ENCODE data around the gene CALM3.

The CALM3 gene

DNA sequence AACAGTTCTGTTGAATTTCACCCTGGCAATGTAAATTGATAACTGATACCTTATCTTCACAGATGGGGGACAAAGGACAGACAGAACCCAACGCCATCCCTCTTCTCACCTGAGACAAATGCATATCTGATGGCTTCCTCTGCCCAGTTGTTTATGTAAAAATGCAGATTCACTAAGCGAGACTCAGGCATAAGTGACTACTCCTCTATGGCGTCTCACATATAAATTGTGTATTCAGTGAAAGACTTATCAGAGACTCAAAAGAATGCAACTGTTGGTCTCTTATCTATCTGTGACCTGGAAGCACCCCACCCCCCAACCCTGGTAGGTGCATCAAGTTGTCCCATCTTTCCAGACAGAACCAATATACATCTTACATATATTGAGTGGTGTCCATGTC lies 13.3 kb upstream of the CALM3 start:
- TF ChIP-seq, protein P1, sequence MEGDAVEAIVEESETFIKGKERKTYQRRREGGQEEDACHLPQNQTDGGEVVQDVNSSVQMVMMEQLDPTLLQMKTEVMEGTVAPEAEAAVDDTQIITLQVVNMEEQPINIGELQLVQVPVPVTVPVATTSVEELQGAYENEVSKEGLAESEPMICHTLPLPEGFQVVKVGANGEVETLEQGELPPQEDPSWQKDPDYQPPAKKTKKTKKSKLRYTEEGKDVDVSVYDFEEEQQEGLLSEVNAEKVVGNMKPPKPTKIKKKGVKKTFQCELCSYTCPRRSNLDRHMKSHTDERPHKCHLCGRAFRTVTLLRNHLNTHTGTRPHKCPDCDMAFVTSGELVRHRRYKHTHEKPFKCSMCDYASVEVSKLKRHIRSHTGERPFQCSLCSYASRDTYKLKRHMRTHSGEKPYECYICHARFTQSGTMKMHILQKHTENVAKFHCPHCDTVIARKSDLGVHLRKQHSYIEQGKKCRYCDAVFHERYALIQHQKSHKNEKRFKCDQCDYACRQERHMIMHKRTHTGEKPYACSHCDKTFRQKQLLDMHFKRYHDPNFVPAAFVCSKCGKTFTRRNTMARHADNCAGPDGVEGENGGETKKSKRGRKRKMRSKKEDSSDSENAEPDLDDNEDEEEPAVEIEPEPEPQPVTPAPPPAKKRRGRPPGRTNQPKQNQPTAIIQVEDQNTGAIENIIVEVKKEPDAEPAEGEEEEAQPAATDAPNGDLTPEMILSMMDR (IDR thresholded peaks at IDR 0.05), result no peak

DNA sequence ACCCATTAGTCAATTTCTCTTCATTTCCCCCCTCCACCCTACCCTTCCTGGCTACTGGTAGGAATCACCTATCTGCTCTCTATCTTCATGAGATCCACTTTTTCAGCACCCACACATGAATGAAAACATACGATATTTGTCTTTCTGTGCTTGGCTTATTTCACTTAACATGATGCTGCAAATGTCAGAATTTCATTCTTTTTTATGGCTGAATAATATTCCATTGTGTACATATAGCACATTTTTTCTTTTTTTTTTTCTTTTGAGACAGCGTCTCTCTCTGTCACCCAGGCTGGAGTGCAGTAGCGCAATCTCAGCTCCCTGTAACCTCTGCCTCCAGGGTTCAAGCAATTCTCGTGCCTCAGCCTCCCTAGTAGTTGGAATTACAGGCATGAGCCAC lies 9.9 kb upstream of the CALM3 start:
- TF ChIP-seq, protein P1 (IDR thresholded peaks at IDR 0.05), result no peak

DNA sequence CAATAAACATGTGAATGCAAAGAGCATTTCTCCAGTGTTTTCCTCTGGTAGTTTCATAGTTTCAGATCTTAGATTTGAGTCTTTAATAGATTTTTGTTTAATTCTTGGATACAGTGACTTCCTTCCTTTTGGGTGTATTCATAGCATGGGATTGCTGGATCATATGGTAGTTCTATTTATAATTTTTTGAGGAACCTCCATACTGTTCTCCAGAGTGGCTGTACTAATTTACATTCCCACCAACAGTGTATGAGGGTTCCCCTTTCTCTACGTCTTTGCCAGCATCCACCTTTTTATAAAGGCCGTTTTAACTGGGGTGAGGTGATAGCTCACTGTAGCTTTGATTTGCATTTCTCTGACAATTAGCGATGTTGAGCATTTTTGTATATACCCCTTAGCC lies 9.3 kb upstream of the CALM3 start:
- TF ChIP-seq, protein P1 (IDR thresholded peaks at IDR 0.05), result no peak

DNA sequence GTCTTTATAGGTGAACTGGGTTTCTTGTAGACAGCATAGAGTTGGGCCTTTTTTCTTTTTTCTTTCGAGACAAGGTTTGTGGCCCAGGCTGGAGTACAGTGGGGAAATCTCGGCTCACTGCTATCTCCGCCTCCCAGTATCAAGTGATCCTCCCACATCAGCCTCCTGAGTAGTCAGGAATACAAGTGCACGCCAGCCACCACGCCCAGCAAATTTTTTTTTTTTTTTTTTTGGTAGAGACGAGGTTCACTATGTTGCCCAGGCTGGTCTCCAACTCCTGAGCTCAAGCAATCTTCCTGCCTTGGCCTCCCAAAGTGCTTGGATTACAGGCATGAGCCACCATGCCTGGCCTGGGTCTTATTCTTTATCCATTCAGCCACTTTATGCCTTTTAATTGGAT lies 5.1 kb upstream of the CALM3 start:
- TF ChIP-seq, protein P1 (IDR thresholded peaks at IDR 0.05), result no peak

DNA sequence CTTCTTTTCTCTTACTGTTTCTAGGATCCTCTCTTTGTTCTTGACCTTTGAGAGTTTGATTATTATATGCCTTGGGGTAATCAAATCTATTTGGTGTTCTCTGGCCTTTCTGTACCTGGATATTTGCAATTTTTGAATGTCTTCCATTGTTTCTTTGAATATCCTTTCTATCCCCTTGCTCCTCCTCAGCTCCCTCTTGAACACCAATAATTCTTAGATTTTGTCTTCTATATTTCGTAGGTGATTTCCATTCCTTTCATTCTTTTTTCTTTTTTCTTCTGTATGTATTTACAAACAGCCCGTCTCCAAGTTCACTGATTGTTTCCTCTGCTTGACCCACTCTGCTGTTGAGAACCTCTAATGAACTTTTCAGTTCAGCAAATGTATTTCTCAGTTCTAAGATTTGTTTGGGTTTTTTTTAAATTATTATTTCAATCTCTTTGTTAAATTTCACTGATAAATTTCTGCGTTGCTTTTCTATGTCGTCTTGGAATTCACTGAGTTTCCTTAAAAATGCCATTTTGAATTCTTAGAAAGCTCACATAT lies 2.7 kb upstream of the CALM3 start:
- TF ChIP-seq, protein P1 (IDR thresholded peaks at IDR 0.05), result no peak

DNA sequence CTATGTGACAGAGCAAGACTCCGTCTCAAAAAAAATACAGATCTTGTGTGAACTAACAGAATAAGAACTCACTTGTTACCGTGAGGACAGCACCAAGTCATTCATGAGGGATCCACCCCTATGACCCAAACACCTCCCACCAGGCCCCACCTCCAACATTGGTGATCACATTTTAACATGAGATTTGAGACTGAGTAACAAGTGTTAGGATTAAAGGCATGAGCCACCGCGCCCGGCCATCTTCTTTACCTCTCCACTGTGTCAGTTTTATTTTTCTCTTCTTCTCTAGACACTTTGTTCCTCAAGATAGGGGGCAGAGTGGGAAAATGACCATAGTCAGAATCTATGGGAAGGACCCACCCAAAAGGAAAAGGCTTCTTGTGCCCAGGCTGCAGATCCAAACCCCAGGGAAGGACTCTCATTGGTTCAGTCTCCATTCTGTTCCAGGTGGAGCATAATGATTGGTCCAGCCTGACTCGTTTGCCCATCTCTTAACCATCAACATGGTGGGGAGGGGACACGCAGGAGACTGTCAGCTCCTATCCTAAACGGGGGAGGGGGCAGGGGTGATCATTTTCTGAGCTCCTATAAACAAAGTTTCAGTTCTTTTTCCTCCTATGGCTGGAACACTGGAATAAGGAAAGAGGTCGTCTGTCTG lies 1.3 kb upstream of the CALM3 start:
- TF ChIP-seq, protein P1 (IDR thresholded peaks at IDR 0.05), result no peak

DNA sequence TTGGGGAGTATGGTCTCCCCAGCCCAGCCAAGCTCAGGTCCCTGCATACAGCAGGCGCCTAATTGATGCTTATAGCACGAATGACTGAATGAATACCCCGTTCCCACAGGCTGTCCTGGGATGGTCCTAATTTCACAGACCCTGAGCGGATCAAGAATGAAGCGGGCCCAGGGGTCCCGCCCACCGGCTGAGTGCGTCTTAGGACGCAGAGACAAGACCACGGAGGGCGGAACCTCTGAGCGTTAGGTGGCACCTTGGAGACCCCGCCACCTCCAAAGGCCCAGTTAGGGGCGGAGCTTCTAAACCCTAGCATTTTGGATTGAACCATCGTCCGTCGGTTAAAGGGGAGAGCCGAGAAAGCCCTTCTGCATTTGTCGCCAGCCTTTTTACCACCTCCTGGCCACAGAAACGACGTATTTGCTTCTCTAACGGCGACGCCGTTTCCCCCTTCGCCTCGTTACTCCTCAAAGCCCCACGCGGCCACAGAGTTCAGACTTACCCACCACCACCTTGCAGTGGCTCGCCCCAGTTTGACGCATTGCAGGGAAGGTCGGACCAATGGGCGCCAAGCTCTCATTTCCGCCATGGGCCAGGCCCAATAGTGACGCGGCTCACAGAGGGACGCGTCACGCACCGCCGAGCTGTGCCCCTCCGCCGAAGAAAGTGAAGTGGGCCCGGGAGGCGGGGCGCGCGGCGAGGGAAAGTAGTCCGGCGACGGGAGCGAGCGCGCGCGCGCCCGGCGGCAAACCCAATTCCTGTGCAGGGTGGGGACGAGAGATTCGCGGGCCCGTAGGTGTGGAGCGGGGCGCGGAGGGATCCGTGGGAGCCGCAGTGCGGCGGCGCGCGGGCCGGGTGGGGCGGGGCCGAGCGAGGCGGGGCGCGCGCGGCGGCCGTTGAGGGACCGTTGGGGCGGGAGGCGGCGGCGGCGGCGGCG lies 479 bp upstream of the CALM3 start:
- TF ChIP-seq, protein P1 (IDR thresholded peaks at IDR 0.05), result no peak

Data from LNCAP (cell line).